Measurements from ENCODE around the gene SF3A1.

SF3A1 gene

DNA sequence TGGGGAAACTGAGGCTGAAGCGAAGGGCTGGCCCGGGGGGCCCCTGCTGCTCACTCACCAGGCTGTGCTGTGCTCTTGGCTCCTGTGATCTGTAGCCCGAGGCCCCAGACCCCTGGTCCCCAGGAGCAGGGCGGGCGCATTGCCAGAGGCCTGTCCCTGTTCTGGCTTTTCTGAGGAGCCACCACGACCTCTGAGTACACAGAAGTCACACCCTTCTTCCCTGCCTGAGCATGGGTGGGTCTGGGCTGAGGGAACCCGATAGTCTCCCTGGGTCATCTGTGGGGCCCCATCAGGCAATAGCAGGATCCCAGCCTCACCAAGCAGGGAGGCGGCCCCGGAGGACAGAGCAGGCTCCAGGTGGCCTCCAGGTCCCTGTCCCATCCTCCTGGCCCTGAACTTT is 72.5 kb downstream of the SF3A1 start:
- no peak overlapping the region for H3K4me3 ChIP-seq (ENCODE audit: low read length)
- no peak for DNase-seq (ENCODE audit: low read depth)
- TF ChIP-seq, protein P1, sequence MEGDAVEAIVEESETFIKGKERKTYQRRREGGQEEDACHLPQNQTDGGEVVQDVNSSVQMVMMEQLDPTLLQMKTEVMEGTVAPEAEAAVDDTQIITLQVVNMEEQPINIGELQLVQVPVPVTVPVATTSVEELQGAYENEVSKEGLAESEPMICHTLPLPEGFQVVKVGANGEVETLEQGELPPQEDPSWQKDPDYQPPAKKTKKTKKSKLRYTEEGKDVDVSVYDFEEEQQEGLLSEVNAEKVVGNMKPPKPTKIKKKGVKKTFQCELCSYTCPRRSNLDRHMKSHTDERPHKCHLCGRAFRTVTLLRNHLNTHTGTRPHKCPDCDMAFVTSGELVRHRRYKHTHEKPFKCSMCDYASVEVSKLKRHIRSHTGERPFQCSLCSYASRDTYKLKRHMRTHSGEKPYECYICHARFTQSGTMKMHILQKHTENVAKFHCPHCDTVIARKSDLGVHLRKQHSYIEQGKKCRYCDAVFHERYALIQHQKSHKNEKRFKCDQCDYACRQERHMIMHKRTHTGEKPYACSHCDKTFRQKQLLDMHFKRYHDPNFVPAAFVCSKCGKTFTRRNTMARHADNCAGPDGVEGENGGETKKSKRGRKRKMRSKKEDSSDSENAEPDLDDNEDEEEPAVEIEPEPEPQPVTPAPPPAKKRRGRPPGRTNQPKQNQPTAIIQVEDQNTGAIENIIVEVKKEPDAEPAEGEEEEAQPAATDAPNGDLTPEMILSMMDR (IDR thresholded peaks at IDR 0.05; ENCODE audit: insufficient read depth, low read depth, low read length, missing control alignments) = no peak

DNA sequence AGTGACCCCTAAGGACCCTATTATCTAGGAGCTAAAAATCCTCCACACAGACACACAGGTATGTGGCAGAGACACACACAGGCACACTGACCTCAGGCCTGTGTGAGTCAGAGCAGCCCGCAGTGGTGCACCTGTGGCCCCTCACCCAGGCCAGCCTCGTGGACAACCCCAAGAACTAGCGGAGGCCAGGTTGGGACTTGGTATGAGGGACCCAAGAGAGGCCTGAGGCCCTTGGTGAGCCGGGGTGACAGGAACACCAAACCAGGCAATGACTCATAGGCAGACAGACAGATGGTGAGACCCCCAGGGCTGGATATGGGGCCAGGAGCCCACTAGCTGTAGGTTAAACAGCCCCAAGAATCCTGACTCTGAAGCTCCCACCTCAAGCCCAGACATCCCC is 73.4 kb downstream of the SF3A1 start:
- no peak for DNase-seq (ENCODE audit: low read depth)
- TF ChIP-seq, protein P1 (IDR thresholded peaks at IDR 0.05; ENCODE audit: insufficient read depth, low read depth, low read length, missing control alignments) = no peak
- H3K4me3 ChIP-seq (ENCODE audit: low read length) = no peak overlapping the region

DNA sequence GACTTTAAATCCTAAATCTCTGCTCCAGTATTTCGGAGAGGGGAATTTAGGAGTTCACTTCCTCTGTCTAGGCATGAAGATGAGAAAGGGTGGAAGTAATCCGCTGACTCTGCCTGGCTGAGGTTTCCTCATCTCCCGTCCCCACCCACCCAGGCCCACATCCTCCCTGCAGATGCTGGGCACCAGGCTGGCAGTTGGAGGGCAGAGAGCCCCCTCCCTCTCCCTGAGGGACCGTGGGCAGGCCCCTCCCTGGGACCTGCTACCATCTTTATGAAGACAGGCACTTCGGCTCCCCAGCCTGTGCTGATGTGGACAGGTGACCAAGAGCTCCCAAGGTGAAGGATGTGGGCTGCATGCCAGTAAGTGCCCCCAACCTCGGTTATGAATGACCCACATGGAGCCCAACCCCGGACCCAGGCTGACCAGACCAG is 74.1 kb downstream of the SF3A1 start:
- DNase-seq (ENCODE audit: low read depth) = no peak
- TF ChIP-seq, protein P1 (IDR thresholded peaks at IDR 0.05; ENCODE audit: insufficient read depth, low read depth, low read length, missing control alignments) = no peak
- no peak overlapping the region for H3K4me3 ChIP-seq (ENCODE audit: low read length)
